Neutrophil (primary cell): ENCODE results near the gene TMEM9.

ENCODE experiments used
- H3K27ac ChIP-seq: fragments of 200-600 bp; sonication (generic); 2 replicates; pipeline ENCODE4 v1.5.1; 2016; ENCODE audit warnings: mild to moderate bottlenecking, moderate library complexity
- H3K27me3 ChIP-seq: fragments of 200-600 bp; sonication (generic); 2 replicates; pipeline ENCODE4 v1.6.0; 2016; ENCODE audit warnings: mild to moderate bottlenecking
- H3K36me3 ChIP-seq: fragments of 200-600 bp; sonication (generic); 2 replicates; pipeline ENCODE4 v1.5.1; 2017
- H3K4me1 ChIP-seq, 2 experiments: fragments of 200-600 bp in 1 of 2; sonication (generic) in 1 of 2; 1 replicate in 1 of 2; 2 replicates in 1 of 2; pipeline versions ENCODE4 v1.5.1 to v1.6.1; 2013 to 2016; ENCODE audit warnings: low read depth in 1 of 2, low read length in 1 of 2, mild to moderate bottlenecking in 1 of 2, moderate library complexity in 1 of 2; ENCODE audit not compliant: control insufficient read depth in 1 of 2, insufficient read depth in 1 of 2
- H3K4me3 ChIP-seq, 2 experiments: fragments of 200-600 bp in 1 of 2; sonication (generic) in 1 of 2; 1 replicate in 1 of 2; 2 replicates in 1 of 2; pipeline ENCODE4 v1.5.1; 2013 to 2016; ENCODE audit warnings: low read depth in 1 of 2, low read length in 1 of 2, mild to moderate bottlenecking in 1 of 2, moderate library complexity in 1 of 2
- H3K9me3 ChIP-seq: fragments of 200-600 bp; sonication (generic); 2 replicates; pipeline ENCODE4 v1.5.1; 2016
- TF ChIP-seq, protein P1 (sequence below): fragments of 200-600 bp; sonication (generic); IDR thresholded peaks from 2 replicates; pipeline ENCODE4 v1.5.1; 2016; ENCODE audit warnings: antibody characterized with exemption

The TMEM9 gene

DNA sequence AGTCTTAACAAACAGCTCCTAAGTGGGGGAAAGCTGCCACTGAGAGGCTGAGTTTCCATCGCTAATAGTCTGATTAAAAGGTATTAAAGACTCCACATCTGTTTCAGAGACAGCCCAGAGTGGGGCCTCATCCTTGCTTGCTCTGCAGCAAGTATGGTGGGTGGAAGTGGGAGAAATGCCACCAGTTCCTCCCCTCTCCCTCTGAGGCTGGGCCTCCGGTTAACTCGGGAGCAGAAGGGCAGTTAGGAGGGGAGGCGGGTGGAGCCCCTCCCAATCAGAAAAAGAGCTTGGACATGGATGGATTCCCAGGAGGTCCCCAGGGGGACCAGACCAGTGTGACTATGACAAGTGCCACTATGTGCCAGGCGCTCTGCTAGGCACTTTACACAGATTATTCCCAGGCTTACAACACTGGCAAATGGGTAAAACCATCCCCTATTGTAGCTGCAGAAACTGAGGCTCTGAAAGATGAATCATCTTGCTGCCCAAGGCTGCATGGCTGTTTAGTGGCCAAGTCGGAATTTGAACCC, 15.9 kb downstream of the TMEM9 start:
- TF ChIP-seq, protein P1, sequence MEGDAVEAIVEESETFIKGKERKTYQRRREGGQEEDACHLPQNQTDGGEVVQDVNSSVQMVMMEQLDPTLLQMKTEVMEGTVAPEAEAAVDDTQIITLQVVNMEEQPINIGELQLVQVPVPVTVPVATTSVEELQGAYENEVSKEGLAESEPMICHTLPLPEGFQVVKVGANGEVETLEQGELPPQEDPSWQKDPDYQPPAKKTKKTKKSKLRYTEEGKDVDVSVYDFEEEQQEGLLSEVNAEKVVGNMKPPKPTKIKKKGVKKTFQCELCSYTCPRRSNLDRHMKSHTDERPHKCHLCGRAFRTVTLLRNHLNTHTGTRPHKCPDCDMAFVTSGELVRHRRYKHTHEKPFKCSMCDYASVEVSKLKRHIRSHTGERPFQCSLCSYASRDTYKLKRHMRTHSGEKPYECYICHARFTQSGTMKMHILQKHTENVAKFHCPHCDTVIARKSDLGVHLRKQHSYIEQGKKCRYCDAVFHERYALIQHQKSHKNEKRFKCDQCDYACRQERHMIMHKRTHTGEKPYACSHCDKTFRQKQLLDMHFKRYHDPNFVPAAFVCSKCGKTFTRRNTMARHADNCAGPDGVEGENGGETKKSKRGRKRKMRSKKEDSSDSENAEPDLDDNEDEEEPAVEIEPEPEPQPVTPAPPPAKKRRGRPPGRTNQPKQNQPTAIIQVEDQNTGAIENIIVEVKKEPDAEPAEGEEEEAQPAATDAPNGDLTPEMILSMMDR, result no peak
- Histone ChIP-seq H3K4me3 (no peak overlapping the region), H3K27me3 (no peaks in the 10 kb centered on the region), H3K36me3 (peaks cover 65% of the 10 kb centered on the region), H3K27ac (no peak overlapping the region), H3K4me1 (no peaks in the 10 kb centered on the region), H3K9me3 (no peaks in the 10 kb centered on the region)

DNA sequence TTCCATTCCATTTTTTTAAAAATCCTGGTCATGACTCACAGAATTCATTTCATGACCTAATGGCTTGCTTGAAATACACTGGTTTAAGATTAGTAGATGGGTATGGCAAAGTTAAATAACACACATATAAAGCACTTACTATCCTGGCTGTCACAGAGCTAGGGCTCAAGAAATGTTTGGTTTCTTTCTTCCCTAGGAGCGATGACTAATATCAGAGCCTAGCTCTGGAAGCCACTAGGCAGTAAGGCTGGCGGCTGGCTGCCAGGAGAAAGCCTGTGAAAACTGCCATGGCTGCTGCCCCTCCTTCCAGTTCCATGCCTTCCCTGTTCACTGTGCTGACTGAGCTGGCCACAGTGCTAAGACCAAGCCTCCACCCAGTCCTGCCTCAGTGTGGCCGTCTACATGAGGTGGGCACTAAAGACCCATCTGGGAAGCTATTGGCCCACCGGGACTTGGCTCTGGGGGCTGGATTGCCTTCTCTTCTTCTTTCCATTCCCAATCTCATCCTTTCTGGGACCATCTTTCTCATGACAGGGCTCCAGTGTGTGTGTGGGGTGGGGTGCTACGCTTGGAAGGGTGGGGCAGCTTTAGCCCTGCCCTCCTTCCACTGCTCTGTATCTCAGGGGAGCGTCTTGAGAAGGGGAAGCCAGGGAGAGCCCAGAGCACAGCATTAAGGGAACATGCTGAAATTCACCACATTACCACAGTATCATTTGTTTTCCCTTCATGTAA, 16.5 kb downstream of the TMEM9 start:
- Histone ChIP-seq H3K27ac (no peak overlapping the region), H3K4me1 (no peaks in the 10 kb centered on the region)

DNA sequence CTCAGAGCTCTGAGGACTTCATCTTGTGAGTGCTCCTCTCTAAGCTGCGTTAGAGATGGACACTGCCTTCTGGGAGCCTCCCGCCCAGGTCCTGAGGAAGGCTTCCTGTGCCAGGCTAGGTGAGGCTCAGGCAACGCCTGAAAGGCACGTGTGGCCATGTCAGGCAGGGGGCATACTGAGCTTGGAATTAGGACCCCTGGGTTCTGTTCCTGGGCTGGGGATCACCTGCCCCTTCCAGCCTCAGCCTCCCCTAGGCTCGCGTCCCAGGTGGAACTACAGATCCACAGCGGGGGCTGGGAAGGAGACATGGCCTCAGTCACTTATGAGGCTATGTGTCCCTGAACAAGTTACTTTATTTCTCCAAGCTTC, 17.3 kb downstream of the TMEM9 start:
- Histone ChIP-seq H3K4me3 (no peak overlapping the region), H3K27me3 (no peaks in the 10 kb centered on the region), H3K36me3 (peaks cover 56% of the 10 kb centered on the region), H3K9me3 (no peaks in the 10 kb centered on the region), H3K27ac (no peak overlapping the region), H3K4me1 (no peaks in the 10 kb centered on the region)
- TF ChIP-seq, protein P1, result no peak

More for the DNA sequence above, 16.5 kb downstream of the TMEM9 start:
- TF ChIP-seq, protein P1, result no peak
- H3K9me3 ChIP-seq, result no peaks in the 10 kb centered on the region
- H3K36me3 ChIP-seq, result peaks cover 59% of the 10 kb centered on the region
- H3K4me3 ChIP-seq, result no peak overlapping the region
- H3K27me3 ChIP-seq, result no peaks in the 10 kb centered on the region

DNA sequence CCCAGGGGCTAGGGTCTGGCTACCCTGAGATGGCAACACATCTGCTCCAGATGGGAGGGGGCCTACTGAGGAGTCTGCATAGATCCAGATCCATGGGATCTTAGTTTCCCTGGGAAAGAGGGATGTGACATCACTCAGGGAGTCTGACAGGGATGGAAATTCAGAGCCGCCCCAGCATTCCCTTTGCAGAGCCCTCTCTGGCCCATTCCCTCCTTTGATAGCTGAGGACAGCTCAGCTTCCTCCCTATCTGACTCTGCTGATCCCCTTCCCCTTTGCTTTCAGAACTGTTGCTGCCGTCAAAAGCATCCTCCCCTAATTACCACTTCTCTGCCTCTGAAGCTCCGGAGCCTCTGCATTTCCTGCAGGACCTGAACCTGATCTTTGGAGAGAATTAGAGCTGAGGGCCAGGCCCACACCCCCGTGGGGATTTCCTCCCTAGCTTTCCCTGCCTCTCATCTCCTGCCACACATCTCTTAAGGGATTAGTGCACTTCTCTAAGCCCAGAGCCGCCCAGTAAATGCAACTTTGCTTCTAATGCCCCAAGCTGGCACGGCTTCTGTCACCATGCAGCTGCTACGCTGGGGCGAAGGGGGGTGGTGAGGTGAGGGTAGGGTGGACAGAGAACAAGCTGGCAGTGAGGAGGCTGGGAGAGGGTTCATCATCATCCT, 17.8 kb downstream of the TMEM9 start:
- Histone ChIP-seq H3K4me3 (no peak overlapping the region), H3K36me3 (peaks cover 51% of the 10 kb centered on the region), H3K9me3 (no peaks in the 10 kb centered on the region), H3K27ac (no peak overlapping the region), H3K4me1 (no peaks in the 10 kb centered on the region), H3K27me3 (no peaks in the 10 kb centered on the region)
- TF ChIP-seq, protein P1, result no peak

DNA sequence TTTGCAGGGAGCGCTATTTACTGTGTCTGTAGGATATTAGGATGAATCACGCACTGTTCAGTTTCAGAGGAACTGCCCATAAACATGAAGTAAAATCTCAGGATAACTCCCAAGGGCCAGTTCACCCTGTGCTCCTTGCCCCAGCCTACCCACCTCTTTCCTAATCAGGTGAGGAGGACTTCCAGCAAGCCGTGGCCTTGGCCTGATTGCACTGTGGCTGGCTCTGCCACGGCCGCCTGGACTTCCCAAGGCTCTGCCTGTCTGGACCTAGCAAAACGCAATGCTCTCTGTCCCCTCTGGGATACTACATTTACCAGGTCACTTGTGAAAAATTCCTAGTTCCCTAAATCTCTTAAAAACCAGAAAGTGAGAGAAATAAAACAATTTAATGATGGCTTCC, 19.9 kb downstream of the TMEM9 start:
- Histone ChIP-seq H3K36me3 (peaks cover 31% of the 10 kb centered on the region), H3K9me3 (no peaks in the 10 kb centered on the region), H3K4me3 (no peak overlapping the region), H3K27ac (no peak overlapping the region), H3K27me3 (no peaks in the 10 kb centered on the region), H3K4me1 (no peaks in the 10 kb centered on the region)
- TF ChIP-seq, protein P1, result no peak
